ENCODE measurements around the gene EML6. TPM values are rescaled to one million over a fixed set of nuclear protein-coding genes. Genes with fewer than 3 reads are reported as not detected.

EML6 gene
- total RNA-seq, 1 experiment from 2014 or later, result 1.5 TPM

DNA sequence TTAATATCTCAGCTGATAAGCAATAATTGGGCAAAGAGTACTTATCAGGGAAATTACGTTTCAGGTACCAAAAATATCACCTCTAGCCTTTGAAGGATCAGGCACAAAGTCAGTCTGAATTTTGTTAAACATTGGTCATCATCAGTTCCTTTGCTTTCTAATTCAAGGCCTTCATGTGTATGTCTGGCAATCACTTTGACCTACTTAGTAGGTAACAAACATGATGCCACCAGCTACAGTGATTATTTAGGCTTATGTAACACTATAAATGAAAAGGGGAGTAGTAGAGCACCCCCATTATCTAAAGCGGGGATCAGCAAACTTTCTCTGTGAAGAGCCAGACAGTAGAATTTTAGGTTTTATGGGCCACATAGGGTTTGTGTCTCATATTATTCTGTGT lies 251.7 kb downstream of the EML6 start:
- Histone ChIP-seq H3K79me1 (ENCODE audit: insufficient read depth, low read depth, low read length, poor library complexity, severe bottlenecking) (no peaks in the 10 kb centered on the region), H2AK5ac (ENCODE audit: insufficient read length, low read length) (no peak overlapping the region), H3T11ph (ENCODE audit: low read length) (no peak overlapping the region), H4K91ac (ENCODE audit: insufficient read length, low read depth, low read length) (no peak overlapping the region), H2BK20ac (ENCODE audit: low read depth, low read length, poor library complexity, severe bottlenecking) (no peak overlapping the region), H2BK15ac (ENCODE audit: low read depth, low read length) (no peak overlapping the region), H3K56ac (ENCODE audit: insufficient read length, low read depth, low read length) (no peak overlapping the region), H2BK12ac (ENCODE audit: insufficient read length, low read depth, low read length) (no peak overlapping the region), H3K18ac (ENCODE audit: insufficient read length, low read depth, low read length) (no peak overlapping the region), H3K79me2 (ENCODE audit: insufficient read depth, low read length) (peaks cover 4% of the 10 kb centered on the region; the same call in 1 of the 2 replicates), H4K5ac (ENCODE audit: insufficient read length, low read depth, low read length) (no peak overlapping the region), H3K9me3 (ENCODE audit: control insufficient read depth, low read depth, low read length) (no peaks in the 10 kb centered on the region), H3K23ac (ENCODE audit: insufficient read length, low read depth, low read length) (no peak overlapping the region), H2BK120ac (ENCODE audit: low read depth, low read length, poor library complexity, severe bottlenecking) (no peak overlapping the region), H3K9ac (ENCODE audit: extremely low read depth, insufficient read length, low read length) (no peak overlapping the region), H3K4me1 (ENCODE audit: insufficient read depth, low read length) (peaks cover 3% of the 10 kb centered on the region; the same call in 1 of the 2 replicates), H2BK5ac (ENCODE audit: insufficient read length, low read length) (no peak overlapping the region), H3K27ac (ENCODE audit: insufficient read length, low read depth, low read length) (no peak overlapping the region), H4K20me1 (ENCODE audit: control insufficient read depth, insufficient read depth, insufficient read length) (no peaks in the 10 kb centered on the region), H3K23me2 (ENCODE audit: insufficient read length, low read depth, low read length, poor library complexity, severe bottlenecking) (no peaks in the 10 kb centered on the region), H3K4me2 (ENCODE audit: insufficient read depth, insufficient read length, low read length) (no peak overlapping the region), H2AFZ (ENCODE audit: low read length) (no peak overlapping the region), H3K27me3 (ENCODE audit: insufficient read depth, low read length) (no peaks in the 10 kb centered on the region), H3K4ac (ENCODE audit: low read depth, low read length) (no peak overlapping the region), H3K14ac (ENCODE audit: insufficient read depth, low read length) (no peak overlapping the region), H4K8ac (replicated peaks; ENCODE audit: insufficient read length, low read depth, low read length) (no peak overlapping the region)
- Mint-ChIP-seq H3K4me3 (no peak overlapping the region), H3K27me3 (ENCODE audit: low read depth) (no peaks in the 10 kb centered on the region), H3K4me1 (peaks cover 0 to 4% of the 10 kb centered on the region in 2 experiments; a peak in 1 of 4 replicates), H3K27ac (no peak overlapping the region), H3K9me3 (no peaks in the 10 kb centered on the region), H3K36me3 (ENCODE audit: insufficient read depth in 1 of 3, low read depth in 3 of 3) (peaks cover 11 to 38% (median 25%) of the 10 kb centered on the region in 3 experiments; a peak in 6 of 7 replicates)
- no peak for DNase-seq
- TF ChIP-seq, protein P1, sequence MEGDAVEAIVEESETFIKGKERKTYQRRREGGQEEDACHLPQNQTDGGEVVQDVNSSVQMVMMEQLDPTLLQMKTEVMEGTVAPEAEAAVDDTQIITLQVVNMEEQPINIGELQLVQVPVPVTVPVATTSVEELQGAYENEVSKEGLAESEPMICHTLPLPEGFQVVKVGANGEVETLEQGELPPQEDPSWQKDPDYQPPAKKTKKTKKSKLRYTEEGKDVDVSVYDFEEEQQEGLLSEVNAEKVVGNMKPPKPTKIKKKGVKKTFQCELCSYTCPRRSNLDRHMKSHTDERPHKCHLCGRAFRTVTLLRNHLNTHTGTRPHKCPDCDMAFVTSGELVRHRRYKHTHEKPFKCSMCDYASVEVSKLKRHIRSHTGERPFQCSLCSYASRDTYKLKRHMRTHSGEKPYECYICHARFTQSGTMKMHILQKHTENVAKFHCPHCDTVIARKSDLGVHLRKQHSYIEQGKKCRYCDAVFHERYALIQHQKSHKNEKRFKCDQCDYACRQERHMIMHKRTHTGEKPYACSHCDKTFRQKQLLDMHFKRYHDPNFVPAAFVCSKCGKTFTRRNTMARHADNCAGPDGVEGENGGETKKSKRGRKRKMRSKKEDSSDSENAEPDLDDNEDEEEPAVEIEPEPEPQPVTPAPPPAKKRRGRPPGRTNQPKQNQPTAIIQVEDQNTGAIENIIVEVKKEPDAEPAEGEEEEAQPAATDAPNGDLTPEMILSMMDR (conservative IDR thresholded peaks at IDR 0.05), result no peak
- no CpG with 5 or more reads among the region's 2 CpGs for WGBS (ENCODE audit: extremely low coverage, insufficient read length, low lambda C conversion rate)
